ENCODE results near the gene NBEA.

Gene NBEA

DNA sequence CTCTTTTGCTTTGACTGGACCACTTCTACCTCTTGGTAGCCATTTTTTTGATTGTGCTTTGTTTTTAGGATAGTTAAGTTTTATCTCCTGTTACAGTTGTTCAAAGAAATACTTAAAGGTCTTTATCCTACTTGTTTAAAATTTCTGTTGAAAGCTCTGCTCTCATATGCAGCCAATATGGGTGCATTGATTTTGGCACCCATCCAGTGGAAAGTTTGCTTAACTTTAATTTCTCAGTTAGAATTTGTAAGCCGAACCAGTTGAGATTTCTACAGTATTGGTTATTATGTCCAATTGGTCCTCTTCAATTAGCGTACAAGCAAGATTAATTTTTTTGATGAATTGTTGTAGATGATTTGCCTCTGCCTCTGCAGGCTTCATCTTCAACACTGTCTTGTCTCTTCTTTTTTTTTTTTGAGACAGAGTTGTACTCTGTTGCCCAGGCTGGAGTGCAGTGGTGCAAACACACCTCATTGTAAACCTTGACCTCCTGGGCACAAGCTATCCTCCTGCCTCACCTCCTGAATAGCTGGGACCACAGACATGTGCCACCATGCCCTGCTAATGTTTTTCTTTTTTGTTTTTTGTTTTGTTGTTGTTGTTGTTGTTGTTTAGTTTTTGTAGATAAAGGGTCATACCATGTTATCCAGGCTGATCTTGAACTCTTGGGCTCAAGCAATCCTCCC, 469.1 kb downstream of the NBEA start:
- TF ChIP-seq ZFX (IDR thresholded peaks at IDR 0.05): no peak
- TF ChIP-seq, protein P1, sequence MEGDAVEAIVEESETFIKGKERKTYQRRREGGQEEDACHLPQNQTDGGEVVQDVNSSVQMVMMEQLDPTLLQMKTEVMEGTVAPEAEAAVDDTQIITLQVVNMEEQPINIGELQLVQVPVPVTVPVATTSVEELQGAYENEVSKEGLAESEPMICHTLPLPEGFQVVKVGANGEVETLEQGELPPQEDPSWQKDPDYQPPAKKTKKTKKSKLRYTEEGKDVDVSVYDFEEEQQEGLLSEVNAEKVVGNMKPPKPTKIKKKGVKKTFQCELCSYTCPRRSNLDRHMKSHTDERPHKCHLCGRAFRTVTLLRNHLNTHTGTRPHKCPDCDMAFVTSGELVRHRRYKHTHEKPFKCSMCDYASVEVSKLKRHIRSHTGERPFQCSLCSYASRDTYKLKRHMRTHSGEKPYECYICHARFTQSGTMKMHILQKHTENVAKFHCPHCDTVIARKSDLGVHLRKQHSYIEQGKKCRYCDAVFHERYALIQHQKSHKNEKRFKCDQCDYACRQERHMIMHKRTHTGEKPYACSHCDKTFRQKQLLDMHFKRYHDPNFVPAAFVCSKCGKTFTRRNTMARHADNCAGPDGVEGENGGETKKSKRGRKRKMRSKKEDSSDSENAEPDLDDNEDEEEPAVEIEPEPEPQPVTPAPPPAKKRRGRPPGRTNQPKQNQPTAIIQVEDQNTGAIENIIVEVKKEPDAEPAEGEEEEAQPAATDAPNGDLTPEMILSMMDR (conservative IDR thresholded peaks at IDR 0.05): no peak
- H3K27ac ChIP-seq: no peak overlapping the region

DNA sequence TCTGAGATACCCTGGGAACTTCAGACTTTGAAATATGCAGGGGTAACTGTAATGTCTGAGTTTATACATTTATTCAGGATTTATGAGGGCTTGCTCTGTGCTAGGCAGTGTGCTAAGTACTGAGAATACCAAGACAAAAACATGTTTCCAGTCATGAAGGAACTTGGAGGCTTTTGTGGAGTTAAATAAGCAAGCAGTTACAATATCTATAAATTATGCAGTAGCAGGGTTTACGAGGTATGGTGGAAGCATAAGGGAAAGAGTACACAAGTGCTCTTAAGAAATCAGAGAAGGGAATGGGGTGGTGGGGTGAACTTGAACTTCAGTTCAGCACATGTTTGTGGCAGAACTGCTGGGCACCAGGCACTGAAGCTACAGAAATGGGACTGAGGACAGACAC, 506.4 kb downstream of the NBEA start:
- H3K27ac ChIP-seq: no peak overlapping the region
- TF ChIP-seq, protein P1 (conservative IDR thresholded peaks at IDR 0.05): no peak
- no peak for TF ChIP-seq ZFX (IDR thresholded peaks at IDR 0.05)

DNA sequence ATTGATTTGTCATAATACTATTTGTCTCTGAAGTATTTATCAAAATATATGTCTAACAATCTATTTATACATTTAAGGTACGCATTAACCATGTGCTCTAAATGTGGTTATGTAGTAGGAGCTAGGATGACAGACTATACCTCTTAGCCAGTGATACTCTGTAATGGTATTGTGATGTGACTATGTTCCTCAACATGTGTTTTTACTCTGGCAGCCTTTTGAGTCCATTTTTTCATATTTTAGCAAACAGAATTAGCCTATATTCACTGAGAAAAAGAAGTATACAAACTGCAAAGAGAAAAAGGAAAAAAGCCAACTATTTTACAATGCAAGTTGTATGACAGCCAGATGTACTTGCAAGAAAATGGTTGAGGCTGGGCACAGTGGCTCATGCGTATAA, 507.8 kb downstream of the NBEA start:
- no peak overlapping the region for H3K27ac ChIP-seq
- TF ChIP-seq, protein P1 (conservative IDR thresholded peaks at IDR 0.05): no peak
- TF ChIP-seq ZFX (IDR thresholded peaks at IDR 0.05): no peak

DNA sequence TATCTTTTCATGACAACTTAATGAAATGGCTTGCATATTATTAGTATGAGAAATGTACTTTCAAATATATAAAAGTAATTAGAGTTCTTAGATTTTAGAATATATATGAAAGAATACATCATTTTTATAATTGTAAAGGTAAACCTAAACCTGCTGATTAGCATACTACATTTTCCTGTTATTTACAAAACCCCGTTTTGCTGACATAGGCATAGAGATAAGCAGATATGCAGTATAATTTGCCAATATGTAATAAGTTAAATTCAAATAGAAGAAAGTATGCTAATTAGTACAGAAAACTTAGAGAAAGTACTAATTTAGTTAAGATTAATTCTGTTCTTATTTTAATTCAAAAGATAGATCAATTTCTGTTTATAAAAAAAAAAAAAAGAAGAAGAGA, 513.0 kb downstream of the NBEA start:
- TF ChIP-seq, protein P1 (conservative IDR thresholded peaks at IDR 0.05): no peak
- TF ChIP-seq ZFX (IDR thresholded peaks at IDR 0.05): no peak
- no peak overlapping the region for H3K27ac ChIP-seq

DNA sequence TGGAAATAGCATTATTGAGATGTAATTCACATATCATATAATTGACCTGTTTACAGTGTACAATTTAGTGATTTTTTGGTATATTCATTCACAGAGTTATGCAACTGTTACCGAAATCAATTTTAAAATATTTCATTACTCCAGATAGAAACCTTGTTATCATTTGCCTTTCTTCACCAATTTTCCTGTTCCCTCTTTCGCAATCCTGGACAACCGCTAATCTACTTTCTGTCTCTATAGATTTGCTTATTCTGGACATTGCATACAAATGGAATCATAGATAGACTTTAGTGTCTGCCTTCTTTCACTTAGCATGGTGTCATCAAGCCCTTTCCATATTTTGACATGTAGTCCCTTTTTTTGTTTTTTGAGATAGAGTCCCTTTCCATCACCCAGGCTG, 515.2 kb downstream of the NBEA start:
- TF ChIP-seq ZFX (IDR thresholded peaks at IDR 0.05): no peak
- no peak overlapping the region for H3K27ac ChIP-seq

DNA sequence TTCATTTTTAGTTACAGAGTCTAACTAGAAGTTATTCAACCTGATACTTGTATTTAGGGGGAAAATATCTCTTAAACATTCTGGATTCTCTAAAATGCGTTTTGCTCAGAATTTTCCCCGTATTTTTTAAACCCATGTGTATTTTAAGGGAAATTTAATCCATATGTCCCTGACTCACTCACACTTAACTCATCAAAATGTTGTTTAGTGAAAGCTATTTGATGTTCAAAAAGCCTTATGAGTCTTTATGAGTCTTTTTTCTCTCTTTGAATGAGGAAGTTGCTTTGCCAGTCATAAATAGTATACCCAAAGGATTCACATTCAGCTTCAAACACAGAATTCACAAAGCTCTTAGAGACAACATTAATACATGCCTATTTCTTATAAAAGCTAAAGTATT, 518.0 kb downstream of the NBEA start:
- TF ChIP-seq, protein P1 (conservative IDR thresholded peaks at IDR 0.05): no peak
- no peak for TF ChIP-seq ZFX (IDR thresholded peaks at IDR 0.05)
- H3K27ac ChIP-seq: no peak overlapping the region

DNA sequence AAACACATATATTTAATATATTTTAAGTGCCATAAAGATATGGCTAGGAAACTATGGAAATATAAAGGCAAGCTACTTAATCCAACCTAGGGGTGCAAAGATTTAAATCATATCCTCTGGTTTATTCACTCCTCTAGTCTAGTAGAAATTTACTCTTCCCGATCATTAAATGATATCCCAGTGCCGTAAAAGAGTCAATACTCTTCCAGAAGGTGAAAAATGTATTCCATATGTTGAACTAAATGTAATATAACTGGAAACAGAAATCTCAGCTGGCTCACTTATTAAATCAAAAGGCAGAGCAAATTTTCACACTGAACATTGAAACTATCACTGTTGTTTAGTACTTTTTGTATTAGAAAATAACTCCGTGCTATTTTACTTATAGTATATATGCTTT, 523.3 kb downstream of the NBEA start:
- H3K27ac ChIP-seq: no peak overlapping the region
- TF ChIP-seq ZFX (IDR thresholded peaks at IDR 0.05): no peak
- TF ChIP-seq, protein P1 (conservative IDR thresholded peaks at IDR 0.05): no peak

DNA sequence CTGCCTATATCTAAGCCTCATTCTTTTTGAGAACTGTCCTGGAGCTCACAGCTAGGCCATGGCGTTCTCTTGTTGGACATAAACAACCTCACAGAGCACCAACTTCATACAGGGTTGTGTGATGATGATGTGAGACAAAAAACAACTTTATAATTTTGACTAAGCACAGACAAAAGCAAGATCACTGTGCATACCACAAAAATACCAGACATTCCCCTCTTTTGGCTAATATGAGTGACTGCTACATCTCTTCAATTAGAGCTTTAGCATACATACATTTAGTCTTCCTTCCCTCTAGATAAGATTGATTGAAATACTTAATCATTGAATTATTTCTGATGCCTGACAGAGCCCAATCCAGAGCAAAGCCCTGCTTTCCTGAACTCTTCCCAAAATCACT, 526.1 kb downstream of the NBEA start:
- no peak for TF ChIP-seq ZFX (IDR thresholded peaks at IDR 0.05)
- TF ChIP-seq, protein P1 (conservative IDR thresholded peaks at IDR 0.05): no peak
- no peak overlapping the region for H3K27ac ChIP-seq
